HepG2 (cell line): Measurements from ENCODE around the gene STC2. TPM values are rescaled to one million over a fixed set of nuclear protein-coding genes. Genes with fewer than 3 reads are reported as not detected.

ENCODE experiments used
- SSRP1 ChIP-seq: IDR thresholded peaks from 2 replicates; pipeline ENCODE4 v1.6.1; 2016; ENCODE audit warnings: control low read depth
- ZNF225 ChIP-seq: sonication (generic); formaldehyde crosslinking; IDR thresholded peaks from 2 replicates; pipeline ENCODE4 v1.4.0; 2020; ENCODE audit warnings: mild to moderate bottlenecking, missing genetic modification reagents
- ZNF501 ChIP-seq: sonication (generic); formaldehyde crosslinking; IDR thresholded peaks from 2 replicates; pipeline ENCODE4 v1.5.1; 2020; ENCODE audit warnings: mild to moderate bottlenecking, moderate library complexity, missing genetic modification reagents
- ZNF629 ChIP-seq: sonication (generic); formaldehyde crosslinking; conservative IDR thresholded peaks from 2 replicates; pipeline ENCODE4 v1.5.0; 2020; ENCODE audit warnings: missing genetic modification reagents
- ZNF678 ChIP-seq: sonication (generic); formaldehyde crosslinking; IDR thresholded peaks from 2 replicates; pipeline ENCODE4 v1.4.0; 2020; ENCODE audit warnings: mild to moderate bottlenecking, missing genetic modification reagents
- ZNF891 ChIP-seq: sonication (generic); formaldehyde crosslinking; IDR thresholded peaks from 2 replicates; pipeline ENCODE4 v1.5.0; 2020; ENCODE audit warnings: mild to moderate bottlenecking, missing genetic modification reagents
- polyA plus RNA-seq, 8 experiments: library from polyadenylated mRNA; depleted of rRNA in 3 of 8; stranded (reverse) in 7 of 8; unstranded in 1 of 8; fragments of >200 nt; fragmentation: Illumina TruSeq in 4 of 8; extraction: Trizol in 4 of 8; gene quantifications; 2 replicates each; pipeline versions ENCODE4 v1.2.1 to v1.2.3, GENCODE V29; 2011 to 2016; ENCODE audit warnings: low read depth in 4 of 8, missing spikeins in 1 of 8, mixed read lengths in 1 of 8; ENCODE audit not compliant: insufficient read depth in 1 of 8
- total RNA-seq, 5 experiments: library from RNA; depleted of rRNA; stranded (reverse); fragments of >200 nt; fragmentation: Illumina TruSeq; extraction: Trizol; gene quantifications; 2 replicates each; pipeline ENCODE4 v1.2.3, GENCODE V29; 2016; ENCODE audit warnings: low read depth in 1 of 5
- TF ChIP-seq, protein P1 (sequence below): sonication (generic); formaldehyde crosslinking; IDR thresholded peaks from 2 replicates; pipeline ENCODE4 v1.4.0; 2020; ENCODE audit warnings: mild to moderate bottlenecking, missing genetic modification reagents
- TF ChIP-seq, protein P2 (sequence below): sonication (generic); formaldehyde crosslinking; IDR thresholded peaks from 2 replicates; pipeline ENCODE4 v1.4.0; 2020; ENCODE audit warnings: missing genetic modification reagents
- TF ChIP-seq, protein P3 (sequence below): sonication (generic); formaldehyde crosslinking; IDR thresholded peaks from 2 replicates; pipeline ENCODE4 v1.4.0; 2020; ENCODE audit warnings: missing genetic modification reagents, borderline replicate concordance
- TF ChIP-seq, protein P4 (sequence below): sonication (generic); formaldehyde crosslinking; IDR thresholded peaks from 2 replicates; pipeline ENCODE4 v1.4.0; 2020; ENCODE audit warnings: mild to moderate bottlenecking, missing genetic modification reagents, borderline replicate concordance

Gene STC2
- total and polyA plus RNA-seq, 2 of the 13 experiments (the other 11 are each of a cell fraction or from before 2014, with no cell fraction given), result 27.1 to 69.2 TPM

DNA sequence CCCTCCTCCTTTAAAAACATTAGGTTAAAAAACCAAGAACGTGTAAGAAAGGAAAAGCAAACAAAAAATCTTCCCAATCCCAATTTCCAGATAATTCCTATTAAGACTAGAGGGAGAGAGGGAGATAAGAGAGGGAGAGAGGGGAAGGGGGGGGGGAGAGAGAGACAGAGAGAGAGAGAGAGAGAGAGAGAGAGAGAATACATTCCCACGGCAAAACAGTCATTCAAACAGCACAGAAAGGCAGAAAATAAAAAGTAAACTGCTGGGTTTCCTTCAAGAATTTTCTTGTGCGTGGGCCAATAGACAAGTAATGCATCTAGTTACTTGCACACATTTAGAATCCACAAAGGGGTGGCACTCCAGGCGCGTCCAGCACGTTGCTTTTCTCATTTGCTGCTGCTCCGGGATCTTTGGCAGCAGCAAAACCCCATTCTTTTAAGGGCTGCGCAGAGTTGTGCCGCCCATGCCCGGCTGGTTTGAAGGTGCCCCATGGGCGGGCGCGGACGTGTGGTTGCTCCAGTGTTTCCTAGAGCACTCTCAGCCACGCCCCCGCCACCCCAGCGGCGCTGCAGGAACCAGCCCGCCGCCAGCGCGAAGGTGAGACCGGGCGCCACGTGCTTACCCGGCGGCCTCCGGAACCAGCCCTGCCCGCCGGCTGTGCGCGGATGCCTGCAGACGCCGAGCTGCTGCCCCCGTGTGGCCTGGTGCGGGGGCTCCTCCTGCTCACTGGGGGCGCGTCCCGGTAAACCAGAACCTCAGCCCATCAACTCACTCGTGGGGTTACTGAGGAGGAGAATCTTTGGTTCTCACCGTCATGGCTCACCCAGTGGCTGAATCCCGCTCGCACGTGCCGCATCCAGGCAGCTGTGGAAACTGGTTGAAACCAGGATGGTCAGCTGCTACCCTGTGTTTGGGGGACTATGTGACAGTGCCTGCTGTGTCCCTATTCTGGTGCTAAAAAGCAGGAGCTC is 44.6 kb downstream of the STC2 start (continued):
- TF ChIP-seq, protein P1, sequence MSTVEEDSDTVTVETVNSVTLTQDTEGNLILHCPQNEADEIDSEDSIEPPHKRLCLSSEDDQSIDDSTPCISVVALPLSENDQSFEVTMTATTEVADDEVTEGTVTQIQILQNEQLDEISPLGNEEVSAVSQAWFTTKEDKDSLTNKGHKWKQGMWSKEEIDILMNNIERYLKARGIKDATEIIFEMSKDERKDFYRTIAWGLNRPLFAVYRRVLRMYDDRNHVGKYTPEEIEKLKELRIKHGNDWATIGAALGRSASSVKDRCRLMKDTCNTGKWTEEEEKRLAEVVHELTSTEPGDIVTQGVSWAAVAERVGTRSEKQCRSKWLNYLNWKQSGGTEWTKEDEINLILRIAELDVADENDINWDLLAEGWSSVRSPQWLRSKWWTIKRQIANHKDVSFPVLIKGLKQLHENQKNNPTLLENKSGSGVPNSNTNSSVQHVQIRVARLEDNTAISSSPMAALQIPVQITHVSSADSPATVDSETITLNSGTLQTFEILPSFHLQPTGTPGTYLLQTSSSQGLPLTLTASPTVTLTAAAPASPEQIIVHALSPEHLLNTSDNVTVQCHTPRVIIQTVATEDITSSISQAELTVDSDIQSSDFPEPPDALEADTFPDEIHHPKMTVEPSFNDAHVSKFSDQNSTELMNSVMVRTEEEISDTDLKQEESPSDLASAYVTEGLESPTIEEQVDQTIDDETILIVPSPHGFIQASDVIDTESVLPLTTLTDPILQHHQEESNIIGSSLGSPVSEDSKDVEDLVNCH, result no peak
- TF ChIP-seq SSRP1, result no peak
- TF ChIP-seq ZNF629, result peak; percentile 69
- TF ChIP-seq ZNF501 (CRISPR knock-in tag), result peak; percentile 94
- TF ChIP-seq, protein P2, sequence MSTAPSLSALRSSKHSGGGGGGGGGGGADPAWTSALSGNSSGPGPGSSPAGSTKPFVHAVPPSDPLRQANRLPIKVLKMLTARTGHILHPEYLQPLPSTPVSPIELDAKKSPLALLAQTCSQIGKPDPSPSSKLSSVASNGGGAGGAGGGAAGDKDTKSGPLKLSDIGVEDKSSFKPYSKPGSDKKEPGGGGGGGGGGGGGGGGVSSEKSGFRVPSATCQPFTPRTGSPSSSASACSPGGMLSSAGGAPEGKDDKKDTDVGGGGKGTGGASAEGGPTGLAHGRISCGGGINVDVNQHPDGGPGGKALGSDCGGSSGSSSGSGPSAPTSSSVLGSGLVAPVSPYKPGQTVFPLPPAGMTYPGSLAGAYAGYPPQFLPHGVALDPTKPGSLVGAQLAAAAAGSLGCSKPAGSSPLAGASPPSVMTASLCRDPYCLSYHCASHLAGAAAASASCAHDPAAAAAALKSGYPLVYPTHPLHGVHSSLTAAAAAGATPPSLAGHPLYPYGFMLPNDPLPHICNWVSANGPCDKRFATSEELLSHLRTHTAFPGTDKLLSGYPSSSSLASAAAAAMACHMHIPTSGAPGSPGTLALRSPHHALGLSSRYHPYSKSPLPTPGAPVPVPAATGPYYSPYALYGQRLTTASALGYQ (CRISPR knock-in tag), result peak; percentile 82
- TF ChIP-seq ZNF225 (CRISPR knock-in tag), result peak; percentile 97
- peak; percentile 97 for TF ChIP-seq ZNF891 (CRISPR knock-in tag)
- TF ChIP-seq ZNF678, result peak; percentile 97; the same call in 1 of the 2 replicates
- TF ChIP-seq, protein P3, sequence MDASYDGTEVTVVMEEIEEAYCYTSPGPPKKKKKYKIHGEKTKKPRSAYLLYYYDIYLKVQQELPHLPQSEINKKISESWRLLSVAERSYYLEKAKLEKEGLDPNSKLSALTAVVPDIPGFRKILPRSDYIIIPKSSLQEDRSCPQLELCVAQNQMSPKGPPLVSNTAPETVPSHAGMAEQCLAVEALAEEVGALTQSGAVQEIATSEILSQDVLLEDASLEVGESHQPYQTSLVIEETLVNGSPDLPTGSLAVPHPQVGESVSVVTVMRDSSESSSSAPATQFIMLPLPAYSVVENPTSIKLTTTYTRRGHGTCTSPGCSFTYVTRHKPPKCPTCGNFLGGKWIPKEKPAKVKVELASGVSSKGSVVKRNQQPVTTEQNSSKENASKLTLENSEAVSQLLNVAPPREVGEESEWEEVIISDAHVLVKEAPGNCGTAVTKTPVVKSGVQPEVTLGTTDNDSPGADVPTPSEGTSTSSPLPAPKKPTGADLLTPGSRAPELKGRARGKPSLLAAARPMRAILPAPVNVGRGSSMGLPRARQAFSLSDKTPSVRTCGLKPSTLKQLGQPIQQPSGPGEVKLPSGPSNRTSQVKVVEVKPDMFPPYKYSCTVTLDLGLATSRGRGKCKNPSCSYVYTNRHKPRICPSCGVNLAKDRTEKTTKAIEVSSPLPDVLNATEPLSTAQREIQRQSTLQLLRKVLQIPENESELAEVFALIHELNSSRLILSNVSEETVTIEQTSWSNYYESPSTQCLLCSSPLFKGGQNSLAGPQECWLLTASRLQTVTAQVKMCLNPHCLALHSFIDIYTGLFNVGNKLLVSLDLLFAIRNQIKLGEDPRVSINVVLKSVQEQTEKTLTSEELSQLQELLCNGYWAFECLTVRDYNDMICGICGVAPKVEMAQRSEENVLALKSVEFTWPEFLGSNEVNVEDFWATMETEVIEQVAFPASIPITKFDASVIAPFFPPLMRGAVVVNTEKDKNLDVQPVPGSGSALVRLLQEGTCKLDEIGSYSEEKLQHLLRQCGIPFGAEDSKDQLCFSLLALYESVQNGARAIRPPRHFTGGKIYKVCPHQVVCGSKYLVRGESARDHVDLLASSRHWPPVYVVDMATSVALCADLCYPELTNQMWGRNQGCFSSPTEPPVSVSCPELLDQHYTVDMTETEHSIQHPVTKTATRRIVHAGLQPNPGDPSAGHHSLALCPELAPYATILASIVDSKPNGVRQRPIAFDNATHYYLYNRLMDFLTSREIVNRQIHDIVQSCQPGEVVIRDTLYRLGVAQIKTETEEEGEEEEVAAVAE (CRISPR knock-in tag), result peak; percentile 62; the same call in 1 of the 2 replicates
- TF ChIP-seq, protein P4, sequence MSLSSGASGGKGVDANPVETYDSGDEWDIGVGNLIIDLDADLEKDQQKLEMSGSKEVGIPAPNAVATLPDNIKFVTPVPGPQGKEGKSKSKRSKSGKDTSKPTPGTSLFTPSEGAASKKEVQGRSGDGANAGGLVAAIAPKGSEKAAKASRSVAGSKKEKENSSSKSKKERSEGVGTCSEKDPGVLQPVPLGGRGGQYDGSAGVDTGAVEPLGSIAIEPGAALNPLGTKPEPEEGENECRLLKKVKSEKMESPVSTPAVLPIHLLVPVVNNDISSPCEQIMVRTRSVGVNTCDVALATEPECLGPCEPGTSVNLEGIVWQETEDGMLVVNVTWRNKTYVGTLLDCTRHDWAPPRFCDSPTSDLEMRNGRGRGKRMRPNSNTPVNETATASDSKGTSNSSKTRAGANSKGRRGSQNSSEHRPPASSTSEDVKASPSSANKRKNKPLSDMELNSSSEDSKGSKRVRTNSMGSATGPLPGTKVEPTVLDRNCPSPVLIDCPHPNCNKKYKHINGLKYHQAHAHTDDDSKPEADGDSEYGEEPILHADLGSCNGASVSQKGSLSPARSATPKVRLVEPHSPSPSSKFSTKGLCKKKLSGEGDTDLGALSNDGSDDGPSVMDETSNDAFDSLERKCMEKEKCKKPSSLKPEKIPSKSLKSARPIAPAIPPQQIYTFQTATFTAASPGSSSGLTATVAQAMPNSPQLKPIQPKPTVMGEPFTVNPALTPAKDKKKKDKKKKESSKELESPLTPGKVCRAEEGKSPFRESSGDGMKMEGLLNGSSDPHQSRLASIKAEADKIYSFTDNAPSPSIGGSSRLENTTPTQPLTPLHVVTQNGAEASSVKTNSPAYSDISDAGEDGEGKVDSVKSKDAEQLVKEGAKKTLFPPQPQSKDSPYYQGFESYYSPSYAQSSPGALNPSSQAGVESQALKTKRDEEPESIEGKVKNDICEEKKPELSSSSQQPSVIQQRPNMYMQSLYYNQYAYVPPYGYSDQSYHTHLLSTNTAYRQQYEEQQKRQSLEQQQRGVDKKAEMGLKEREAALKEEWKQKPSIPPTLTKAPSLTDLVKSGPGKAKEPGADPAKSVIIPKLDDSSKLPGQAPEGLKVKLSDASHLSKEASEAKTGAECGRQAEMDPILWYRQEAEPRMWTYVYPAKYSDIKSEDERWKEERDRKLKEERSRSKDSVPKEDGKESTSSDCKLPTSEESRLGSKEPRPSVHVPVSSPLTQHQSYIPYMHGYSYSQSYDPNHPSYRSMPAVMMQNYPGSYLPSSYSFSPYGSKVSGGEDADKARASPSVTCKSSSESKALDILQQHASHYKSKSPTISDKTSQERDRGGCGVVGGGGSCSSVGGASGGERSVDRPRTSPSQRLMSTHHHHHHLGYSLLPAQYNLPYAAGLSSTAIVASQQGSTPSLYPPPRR (CRISPR knock-in tag), result peak; percentile 74
